Hematopoietic multipotent progenitor cell treated with erythropoietin and hydrocortisone succinate and interleukin-3 and kit ligand, for 6 days (in vitro differentiated cells): ENCODE results near the gene TRIM34.
"Not testable (repeated sequence)": the region's sequence is repeated elsewhere in the genome, so short reads cannot be mapped to it uniquely, and the experiment has no call there.

Experiments used
- DNase-seq: peaks from one replicate; pipeline ENCODE4 v3.0.0-alpha.2; 2015

TRIM34 gene, protein sequence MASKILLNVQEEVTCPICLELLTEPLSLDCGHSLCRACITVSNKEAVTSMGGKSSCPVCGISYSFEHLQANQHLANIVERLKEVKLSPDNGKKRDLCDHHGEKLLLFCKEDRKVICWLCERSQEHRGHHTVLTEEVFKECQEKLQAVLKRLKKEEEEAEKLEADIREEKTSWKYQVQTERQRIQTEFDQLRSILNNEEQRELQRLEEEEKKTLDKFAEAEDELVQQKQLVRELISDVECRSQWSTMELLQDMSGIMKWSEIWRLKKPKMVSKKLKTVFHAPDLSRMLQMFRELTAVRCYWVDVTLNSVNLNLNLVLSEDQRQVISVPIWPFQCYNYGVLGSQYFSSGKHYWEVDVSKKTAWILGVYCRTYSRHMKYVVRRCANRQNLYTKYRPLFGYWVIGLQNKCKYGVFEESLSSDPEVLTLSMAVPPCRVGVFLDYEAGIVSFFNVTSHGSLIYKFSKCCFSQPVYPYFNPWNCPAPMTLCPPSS

DNA sequence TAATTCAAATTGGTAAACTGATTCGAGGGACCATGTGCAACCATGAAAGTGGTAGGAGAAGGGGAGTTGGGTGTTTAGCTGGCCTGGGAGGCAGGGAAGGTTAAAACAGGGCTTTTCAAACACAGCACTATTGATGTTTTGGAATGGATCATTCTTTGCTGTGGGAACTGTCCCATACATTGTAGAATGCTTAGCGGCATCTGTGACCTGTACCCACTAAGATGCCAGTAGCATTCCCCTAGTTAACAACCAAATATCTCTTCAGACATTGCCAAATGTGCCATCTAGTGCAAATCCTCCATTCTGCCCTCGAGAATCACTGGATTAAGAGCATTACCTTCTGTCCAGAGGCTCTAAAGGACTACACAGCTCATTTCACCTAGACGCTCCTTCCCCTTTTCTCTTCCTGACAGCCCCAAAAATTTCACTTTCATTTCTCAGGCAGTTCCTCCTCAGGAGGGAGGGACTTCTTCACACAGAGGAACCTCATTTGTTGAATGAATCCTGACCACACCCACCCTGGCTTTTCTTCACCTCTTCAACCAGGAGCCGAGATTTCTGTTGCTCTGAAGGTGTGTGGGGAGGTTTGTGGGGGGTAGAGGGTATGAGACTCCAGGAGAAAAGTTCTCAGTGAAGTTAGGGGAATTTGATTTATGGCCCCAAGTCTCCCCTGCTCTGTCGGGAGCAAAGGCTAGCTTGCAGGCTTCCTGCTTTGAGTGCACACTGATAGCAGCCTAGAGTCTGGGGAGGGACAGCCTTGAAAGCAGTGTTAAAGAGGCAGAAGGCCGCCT, at the start of gene TRIM34:
Gene TRIM34, plus strand, starts transcription at position 513 of the 791 bp plus-strand sequence. CDS start 7,331 bp downstream, outside the sequence.
- DNase-seq = peak; percentile 94

DNA sequence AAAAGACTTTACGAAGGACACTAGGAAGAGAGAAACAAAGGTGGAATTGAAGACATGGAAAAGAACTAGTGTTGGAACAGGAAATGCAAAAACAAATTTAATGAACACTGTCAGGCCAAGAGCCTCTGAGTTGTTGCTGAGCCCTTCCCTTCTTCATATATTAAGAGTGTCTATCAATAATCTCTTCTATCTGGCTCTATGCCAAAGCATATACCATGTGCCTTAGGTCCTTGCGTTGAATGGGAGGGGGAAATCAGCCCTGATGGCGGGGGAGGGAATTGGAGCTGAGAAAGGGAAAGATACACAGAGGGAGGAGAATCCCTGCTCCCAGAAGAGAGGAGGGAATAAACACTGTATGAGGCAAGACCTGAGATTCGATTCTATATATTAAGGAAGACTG, 49.6 kb upstream of the TRIM34 start:
- DNase-seq = no peak

DNA sequence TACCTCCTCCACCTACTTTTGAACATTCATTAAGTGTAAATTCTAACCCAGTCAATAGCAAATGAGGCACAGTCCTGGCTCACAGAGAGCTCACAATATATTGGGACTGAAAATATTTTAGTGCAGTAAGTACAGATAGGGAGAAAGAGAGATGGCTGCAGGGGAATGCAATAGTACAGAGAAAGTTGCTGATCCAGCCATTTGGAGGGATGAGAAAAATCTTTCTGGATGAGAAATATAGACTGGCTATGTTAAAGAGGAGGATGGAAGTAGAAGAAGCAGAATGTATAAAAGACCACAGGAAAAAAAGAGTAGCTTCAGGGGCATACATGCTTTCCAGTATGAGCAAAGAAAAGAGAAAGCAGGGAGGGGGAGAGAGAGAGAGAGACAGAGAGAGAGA, 47.7 kb upstream of the TRIM34 start:
- DNase-seq = no peak

DNA sequence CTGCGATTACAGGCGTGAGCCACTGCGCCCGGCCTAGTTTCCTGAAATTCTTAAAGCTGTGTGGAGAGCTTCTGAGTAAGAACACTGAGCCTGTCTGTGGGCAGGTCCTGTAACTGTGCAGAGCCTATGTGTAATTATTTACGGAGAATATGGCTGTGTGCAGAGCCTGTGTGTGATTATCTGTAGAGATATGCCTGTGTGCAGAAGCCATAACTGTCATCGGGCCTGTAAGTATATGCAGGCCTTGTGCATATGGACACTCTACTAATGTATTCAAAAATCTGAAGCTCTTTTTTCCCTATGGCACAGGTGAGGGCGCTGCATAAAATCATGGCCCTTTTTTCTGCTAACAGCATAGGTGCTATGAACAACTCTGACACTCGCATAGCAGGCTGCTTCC, 44.2 kb upstream of the TRIM34 start, which contains the start of gene OR52B6:
Gene OR52B6, plus strand, starts transcription at position 301 of the 400 bp plus-strand sequence. Its CDS starts 0 bp downstream, at position 301.
- no peak for DNase-seq

DNA sequence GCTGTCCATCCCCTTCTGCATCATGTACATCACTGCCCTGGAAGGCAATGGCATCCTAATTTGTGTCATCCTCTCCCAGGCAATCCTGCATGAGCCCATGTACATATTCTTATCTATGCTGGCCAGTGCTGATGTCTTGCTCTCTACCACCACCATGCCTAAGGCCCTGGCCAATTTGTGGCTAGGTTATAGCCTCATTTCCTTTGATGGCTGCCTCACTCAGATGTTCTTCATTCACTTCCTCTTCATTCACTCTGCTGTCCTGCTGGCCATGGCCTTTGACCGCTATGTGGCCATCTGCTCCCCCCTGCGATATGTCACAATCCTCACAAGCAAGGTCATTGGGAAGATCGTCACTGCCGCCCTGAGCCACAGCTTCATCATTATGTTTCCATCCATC, 43.8 kb upstream of the TRIM34 start:
- peak; percentile 39 for DNase-seq

DNA sequence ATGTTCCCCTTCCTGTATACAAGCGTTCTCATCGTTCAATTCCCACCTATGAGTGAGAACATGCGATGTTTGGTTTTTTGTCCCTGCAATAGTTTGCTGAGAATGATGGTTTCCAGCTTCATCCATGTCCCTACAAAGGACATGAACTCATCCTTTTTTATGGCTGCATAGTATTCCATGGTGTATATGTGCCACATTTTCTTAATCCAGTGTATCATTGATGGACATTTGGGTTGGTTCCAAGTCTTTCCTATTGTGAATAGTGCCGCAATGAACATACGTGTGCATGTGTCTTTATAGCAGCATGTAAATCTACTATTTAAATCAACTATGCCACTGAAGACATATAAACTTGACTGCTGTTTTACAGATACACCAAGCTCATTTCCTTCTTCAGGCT, 40.3 kb upstream of the TRIM34 start:
- DNase-seq = not testable (repeated sequence)

DNA sequence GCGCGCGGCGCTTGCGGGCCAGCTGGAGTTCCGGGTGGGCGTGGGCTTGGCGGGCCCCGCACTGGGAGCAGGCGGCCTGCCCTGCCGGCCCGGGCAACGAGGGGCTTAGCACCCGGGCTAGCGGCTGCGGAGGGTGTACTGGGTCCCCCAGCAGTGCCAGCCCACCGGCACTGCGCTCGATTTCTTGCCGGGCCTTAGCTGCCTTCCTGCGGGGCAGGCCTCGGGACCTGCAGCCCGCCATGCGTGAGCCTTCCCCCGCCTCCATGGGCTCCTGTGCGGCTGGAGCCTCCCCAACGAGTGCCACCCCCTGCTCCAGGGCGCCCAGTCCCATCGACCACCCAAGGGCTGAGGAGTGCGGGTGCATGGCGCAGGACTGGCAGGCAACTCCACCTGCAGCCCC, 34.9 kb upstream of the TRIM34 start:
- not testable (repeated sequence) for DNase-seq

DNA sequence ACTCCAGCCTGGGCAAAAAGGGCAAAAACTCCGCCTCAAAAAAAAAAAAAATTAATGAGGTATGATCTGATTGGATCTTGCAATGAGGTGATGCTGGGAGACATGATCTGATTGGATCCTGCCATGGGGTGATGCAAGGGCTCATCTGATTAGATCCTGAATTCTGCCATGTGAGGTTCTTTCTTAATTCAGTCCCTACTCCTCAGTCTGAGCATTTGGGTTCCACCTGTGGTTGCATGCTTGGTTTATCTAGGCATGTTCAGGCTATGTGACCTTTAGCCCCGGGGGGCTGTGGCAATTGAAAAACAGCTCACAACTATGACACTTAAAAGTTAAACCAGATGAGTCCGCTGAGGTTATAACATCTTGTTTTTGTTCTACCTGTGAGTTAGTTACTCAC, 33.2 kb upstream of the TRIM34 start:
- DNase-seq = no peak

DNA sequence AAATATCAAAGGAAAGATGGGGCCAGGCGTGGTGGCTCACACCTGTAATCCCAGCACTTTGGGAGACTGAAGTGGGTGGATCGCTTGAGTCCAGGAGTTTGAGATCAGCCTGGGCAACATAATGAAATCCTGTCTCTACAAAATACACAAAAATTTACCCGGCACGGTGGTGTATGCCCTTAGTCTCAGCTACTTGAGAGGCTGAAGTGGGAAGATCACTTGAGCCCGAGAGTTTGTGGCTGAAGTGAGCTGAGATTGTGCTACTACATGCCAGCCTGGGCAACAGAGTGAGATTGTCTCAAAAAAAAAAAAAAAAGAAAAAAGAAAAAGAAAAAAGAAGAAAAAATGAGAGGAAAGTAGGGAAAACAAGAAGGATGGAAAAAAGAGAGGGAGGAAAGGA, 32.2 kb upstream of the TRIM34 start:
- DNase-seq = no peak

DNA sequence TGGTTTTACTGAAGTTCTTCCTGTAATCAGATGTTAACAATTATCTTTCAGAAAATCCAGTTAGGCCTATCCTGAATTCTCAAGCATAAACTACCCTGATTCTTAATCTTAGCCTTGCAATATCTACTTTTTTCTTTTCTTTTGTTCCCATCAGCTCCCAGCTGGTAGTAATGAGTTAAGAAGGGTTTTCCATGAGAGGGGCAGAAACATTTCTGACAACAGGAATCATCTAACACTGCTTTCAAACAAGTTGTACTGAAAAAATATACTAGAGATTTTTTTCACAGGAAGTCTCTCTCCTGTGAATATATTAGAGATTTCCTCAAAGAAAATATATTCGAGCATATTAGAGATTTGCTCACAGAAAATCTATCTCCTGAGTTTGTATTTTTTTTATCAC, 31.7 kb upstream of the TRIM34 start:
- DNase-seq = no peak

DNA sequence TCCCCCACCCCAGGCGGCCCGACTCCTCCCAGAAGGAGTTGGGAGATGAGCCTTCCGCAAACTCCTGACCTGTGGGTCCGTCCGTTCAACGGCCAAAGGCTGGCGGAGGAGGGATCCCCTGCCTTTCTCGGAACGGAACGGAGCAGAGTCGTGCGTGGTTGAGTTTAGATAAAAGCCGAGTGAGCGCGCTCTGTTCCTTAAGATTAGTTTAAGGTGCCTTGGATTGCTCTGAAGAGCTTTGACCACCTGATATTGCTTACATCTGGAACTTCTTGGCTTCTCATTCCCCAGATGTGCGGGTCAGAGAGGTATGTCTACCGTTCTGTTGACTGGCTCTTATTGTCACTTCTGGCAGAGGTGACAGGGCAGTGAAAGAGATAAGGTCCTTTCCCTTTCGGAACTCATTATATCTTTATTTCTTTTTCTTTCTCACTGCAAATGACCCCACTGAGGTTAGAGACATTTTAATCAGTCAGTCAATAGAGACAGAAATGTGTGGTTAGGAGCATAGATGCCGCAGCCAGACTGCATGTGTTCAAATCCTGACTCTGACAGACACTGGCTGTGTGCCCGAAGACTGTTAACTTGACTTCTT, 28.1 kb upstream of the TRIM34 start, which contains the start of gene TRIM6:
Gene TRIM6, plus strand, starts transcription at position 31 of the 595 bp plus-strand sequence. Its CDS starts 261 bp downstream, at position 292.
- peak; percentile 89 for DNase-seq

DNA sequence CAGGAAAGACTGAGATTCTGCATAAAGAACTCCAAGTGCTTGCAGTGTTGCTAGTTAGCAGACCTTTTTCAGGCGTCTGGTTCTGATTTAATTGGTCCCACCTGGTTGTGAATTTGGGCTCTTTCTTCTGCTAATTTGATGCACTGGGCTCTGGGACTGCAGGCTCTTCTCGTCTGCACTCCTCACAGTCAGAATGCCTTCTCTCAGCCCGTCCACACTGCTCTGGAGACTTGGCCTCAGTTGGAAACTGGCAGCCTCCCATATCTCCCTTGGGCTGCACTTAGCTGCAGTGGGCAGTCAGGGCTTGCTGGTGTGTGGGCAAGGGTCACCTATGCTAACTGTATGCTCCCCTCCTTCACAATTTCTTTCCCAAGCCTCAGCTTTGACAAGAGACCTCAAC, 26.8 kb upstream of the TRIM34 start:
- no peak for DNase-seq

DNA sequence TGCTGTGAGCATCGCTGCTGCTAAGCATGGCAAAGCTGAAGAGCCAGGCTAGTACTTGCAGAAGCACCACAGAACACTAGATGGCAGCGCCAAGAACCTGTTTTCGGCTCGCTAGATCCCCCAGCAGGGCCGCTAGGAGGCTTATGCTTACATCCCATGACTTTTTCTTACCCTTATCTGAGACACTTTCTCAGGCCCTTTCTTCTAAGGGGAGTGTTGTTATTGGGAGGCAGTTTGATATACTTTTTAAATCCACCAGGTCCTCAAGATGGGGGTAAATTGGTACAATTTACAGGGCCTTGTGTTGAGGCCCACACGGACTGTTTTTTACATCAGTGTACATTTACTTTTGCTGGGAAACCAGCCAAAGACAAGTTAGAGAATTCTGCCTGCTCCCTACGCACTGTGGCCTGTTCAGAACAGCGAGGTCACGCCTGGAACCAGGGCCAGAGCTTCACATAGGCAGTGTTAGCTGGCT, 24.4 kb upstream of the TRIM34 start:
- peak; percentile 96 for DNase-seq

DNA sequence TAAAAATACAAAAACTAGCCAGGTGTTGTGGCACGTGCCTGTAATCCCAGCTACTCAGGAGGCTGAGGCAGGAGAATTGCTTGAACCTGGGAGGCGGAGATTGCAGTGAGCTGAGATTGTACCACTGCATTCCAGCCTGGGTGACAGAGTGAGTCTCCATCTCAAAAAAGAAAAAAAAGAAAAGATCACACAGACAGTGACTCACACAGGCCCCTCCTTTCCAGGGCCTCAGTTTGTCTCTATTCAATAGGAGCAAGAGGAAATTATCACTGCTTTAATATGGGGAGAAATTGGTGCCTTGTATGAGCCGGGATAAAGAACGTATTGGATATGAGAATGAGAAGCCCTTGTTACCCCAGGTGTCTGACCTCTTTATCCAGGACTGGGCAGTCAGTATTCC, 22.0 kb upstream of the TRIM34 start:
- DNase-seq = not testable (repeated sequence)

DNA sequence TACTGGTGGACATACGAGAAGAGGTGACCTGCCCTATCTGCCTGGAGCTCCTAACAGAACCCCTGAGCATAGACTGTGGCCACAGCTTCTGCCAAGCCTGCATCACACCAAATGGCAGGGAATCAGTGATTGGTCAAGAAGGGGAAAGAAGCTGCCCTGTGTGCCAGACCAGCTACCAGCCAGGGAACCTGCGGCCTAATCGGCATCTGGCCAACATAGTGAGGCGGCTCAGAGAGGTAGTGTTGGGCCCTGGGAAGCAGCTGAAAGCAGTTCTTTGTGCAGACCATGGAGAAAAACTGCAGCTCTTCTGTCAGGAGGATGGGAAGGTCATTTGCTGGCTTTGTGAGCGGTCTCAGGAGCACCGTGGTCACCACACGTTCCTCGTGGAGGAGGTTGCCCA, 21.5 kb upstream of the TRIM34 start:
- no peak for DNase-seq

DNA sequence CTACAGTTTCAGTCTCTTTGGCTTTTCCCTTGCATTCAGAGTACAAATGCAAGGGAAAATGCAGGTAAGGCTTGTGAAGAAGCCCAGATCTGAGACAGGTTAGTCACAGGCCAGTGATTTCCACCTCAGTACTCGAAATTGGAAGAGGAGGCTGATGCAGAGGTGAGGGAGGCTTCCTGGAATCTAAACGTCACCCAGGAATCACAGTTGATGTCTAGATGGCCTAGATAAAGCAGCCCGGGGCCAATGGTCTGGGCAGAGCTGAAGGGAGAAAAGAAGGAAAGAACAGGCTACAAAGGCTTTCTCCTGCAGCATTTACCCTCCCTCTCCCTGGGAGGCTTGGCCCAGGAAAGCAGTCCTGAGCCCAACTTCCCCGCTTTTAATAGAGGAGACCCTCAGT, 19.9 kb upstream of the TRIM34 start:
- no peak for DNase-seq

DNA sequence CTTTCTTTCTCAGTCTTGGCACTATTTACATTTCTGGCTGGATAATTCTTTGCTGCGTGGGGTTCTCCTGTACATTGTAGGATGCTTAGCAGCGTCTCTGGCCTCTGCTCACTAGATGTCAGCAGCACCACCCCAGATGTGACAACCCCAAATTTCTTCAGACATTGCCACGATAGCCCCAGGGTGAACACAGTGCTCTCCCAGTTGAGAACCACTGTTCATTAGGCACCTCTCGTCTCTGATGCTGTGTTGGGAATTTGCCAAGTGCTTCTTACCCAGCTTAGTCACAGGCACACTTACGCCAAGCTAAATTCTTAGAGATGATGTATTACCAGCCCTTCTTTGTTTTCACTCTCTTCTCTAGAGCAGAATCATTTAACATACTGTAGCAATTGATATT, 19.0 kb upstream of the TRIM34 start:
- no peak for DNase-seq

DNA sequence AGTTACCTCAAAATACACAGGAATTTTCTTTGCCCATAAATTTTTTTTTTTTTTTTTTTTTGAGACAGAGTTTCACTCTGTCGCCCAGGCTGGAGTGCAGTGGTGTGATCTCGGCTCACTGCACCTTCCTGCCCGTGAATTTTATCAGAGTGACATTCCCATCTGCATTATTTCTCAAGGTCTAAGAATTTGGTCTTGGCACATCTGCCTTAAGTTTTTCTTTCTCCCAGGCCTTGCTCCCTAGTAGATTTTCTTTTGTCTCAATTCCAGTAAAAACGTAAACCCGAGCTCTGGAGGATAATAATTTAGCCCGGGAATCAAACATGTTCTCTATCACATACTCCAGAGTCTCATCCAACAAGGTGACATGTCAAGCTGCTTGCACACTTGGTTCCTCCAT, 16.0 kb upstream of the TRIM34 start:
- no peak for DNase-seq

DNA sequence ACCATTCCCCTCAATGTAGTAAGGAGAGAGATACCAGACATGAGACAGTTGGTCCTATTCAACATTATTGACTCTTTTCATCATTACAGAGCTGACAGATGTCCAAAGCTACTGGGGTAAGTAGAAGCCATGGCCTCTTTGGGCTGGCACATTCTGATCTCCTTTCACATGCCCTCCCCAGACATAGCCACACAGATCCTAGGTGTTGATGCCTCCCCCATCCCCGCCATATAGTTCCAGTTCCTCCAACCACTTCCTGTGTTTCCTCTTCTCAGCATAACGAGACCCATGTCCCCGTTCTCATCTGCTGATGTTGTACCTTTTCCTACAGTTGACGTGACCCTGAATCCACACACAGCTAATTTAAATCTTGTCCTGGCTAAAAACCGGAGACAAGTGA, 14.4 kb upstream of the TRIM34 start:
- DNase-seq = no peak

DNA sequence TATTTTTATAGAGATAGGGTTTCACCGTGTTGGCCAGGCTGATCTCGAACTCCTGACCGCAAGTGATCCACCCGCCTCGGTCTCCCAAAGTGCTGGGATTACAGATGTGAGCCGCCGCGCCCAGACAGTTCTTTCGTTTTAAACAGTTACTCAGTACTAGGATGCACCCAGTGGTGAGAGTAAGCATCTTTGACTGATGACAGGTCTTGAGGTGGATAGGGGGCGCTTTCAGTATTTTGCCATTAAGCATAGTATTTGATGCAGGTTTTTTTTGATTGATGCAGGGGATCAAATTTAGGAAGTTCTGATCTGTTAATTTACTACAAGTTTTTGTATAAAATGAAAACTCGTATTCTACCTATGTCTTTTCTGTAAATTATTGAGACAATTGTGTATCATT, 13.2 kb upstream of the TRIM34 start:
- no peak for DNase-seq

DNA sequence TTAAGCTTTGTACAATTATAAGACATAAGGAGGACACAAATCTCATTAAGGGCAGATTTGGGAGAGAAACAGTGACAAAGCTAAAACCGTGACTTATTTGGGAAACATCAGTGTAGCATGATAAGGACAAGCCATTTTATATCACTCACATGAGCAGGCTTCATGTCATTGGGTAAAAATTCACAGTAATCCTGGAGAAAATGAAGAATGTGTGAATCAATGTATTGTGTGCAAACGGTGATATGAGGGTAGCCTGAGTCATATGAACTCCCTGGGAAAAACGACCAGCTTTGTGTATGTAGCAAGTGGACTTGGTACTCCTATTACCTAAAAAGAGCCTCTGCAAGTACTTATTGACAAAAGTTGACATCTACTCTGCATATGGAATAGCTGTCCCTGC, 6.0 kb upstream of the TRIM34 start:
- no peak for DNase-seq

DNA sequence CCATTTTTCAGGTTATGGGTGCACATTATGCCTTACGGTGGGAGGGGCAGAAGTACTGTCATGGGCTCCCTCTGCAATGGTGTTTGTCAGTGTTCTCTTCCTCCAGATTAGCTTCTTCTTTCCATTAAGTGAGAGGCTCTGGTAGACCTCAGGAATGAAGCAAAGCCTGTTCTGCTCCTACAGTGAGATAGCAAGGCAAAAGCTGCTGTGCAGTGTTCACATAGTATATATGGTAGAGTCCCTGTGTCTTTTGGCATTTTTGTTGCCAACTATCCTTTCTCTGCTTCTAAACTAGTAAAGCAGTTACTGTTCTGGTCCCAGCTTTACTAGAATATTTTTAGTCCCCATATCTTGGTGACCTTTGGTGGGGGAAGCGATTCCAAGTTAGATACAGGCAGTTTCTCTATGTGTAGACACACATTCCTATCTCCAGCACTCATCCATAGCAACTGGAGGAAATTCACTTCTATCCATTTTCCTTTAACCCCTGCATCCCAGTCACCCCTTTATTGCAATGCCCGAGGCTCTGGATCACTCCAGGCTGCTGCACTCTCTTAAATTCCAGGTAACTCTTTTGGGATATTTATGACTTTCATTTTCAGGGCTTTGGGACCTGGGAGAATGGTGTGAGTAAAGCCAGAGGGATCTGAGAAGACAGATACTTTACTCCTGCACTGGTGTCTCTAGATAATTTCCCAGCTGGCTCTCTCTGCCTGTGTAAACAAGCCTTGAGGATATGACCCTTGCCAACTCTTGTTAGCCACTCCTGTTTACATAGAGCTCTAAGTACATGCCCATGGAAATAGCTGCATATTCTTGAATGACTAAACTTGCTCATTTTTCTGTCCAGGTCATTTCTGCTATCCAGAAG, 3.9 kb upstream of the TRIM34 start:
- no peak for DNase-seq
